Trophoblast cell (in vitro differentiated cells and primary cell): ENCODE data around the gene CLDN19.
A peak's percentile ranks its signal among the peaks of the same experiment; 100 is the strongest.

Source experiments
- DNase-seq, 2 donors: peaks; one replicate each; pipeline ENCODE4 v3.0.0-alpha.2; 2016
- H2AFZ ChIP-seq: 2 replicates; pipeline ENCODE4 v1.6.1; 2013; ENCODE audit warnings: low read length, moderate library complexity, mild to moderate bottlenecking; ENCODE audit not compliant: insufficient read depth, poor library complexity
- H2AK5ac ChIP-seq: 2 replicates; pipeline ENCODE4 v1.6.1; 2013; ENCODE audit warnings: mild to moderate bottlenecking, low read length
- H2BK120ac ChIP-seq: 2 replicates; pipeline ENCODE4 v1.6.1; 2013; ENCODE audit warnings: low read length, mild to moderate bottlenecking, moderate library complexity; ENCODE audit not compliant: insufficient read depth, poor library complexity
- H2BK12ac ChIP-seq: 2 replicates; pipeline ENCODE4 v1.6.1; 2013; ENCODE audit warnings: mild to moderate bottlenecking, low read length, moderate library complexity
- H2BK5ac ChIP-seq: 2 replicates; pipeline ENCODE4 v1.6.1; 2013; ENCODE audit warnings: low read length, low read depth, moderate library complexity, mild to moderate bottlenecking; ENCODE audit not compliant: poor library complexity
- H3K14ac ChIP-seq: 2 replicates; pipeline ENCODE4 v1.6.1; 2013; ENCODE audit warnings: mild to moderate bottlenecking, low read length
- H3K18ac ChIP-seq: 2 replicates; pipeline ENCODE4 v1.6.1; 2013; ENCODE audit warnings: mild to moderate bottlenecking, low read length
- H3K23ac ChIP-seq: 2 replicates; pipeline ENCODE4 v1.6.1; 2013; ENCODE audit warnings: low read length
- H3K27ac ChIP-seq: 2 replicates; pipeline ENCODE4 v1.5.1; 2013; ENCODE audit warnings: low read depth, mild to moderate bottlenecking, inconsistent platforms, low read length, moderate library complexity
- H3K27me3 ChIP-seq: 2 replicates; pipeline ENCODE4 v1.6.1; 2013; ENCODE audit warnings: inconsistent platforms, mild to moderate bottlenecking, low read length, moderate library complexity; ENCODE audit not compliant: insufficient read depth
- H3K36me3 ChIP-seq, 2 experiments: 1 replicate in 1 of 2; 2 replicates in 1 of 2; pipeline ENCODE4 v1.6.1; 2013; ENCODE audit warnings: low read length in 2 of 2, mild to moderate bottlenecking in 2 of 2, moderate library complexity in 1 of 2; ENCODE audit not compliant: insufficient read depth in 2 of 2, control insufficient read depth in 1 of 2
- H3K4ac ChIP-seq: 2 replicates; pipeline ENCODE4 v1.6.1; 2013; ENCODE audit warnings: low read depth, mild to moderate bottlenecking, low read length, moderate library complexity
- H3K4me1 ChIP-seq, 2 experiments: 1 replicate in 1 of 2; 2 replicates in 1 of 2; pipeline ENCODE4 v1.6.1; 2013; ENCODE audit warnings: low read length in 2 of 2, mild to moderate bottlenecking in 2 of 2, moderate library complexity in 1 of 2; ENCODE audit not compliant: insufficient read depth in 2 of 2, control insufficient read depth in 1 of 2
- H3K4me2 ChIP-seq: 2 replicates; pipeline ENCODE4 v1.6.1; 2013; ENCODE audit warnings: inconsistent platforms, mild to moderate bottlenecking, low read length, moderate library complexity
- H3K4me3 ChIP-seq: 2 replicates; pipeline ENCODE4 v1.5.1; 2013; ENCODE audit warnings: mild to moderate bottlenecking, low read depth, low read length, inconsistent platforms
- H3K79me1 ChIP-seq: one replicate; pipeline ENCODE4 v1.6.1; 2013; ENCODE audit warnings: low read length
- H3K79me2 ChIP-seq: 2 replicates; pipeline ENCODE4 v1.6.1; 2013; ENCODE audit warnings: low read length, mild to moderate bottlenecking; ENCODE audit not compliant: control insufficient read depth, insufficient read depth, poor library complexity
- H3K9ac ChIP-seq: 2 replicates; pipeline ENCODE4 v1.6.1; 2013; ENCODE audit warnings: mild to moderate bottlenecking, low read length
- H3K9me3 ChIP-seq: 2 replicates; pipeline ENCODE4 v1.6.1; 2013; ENCODE audit warnings: low read depth, mild to moderate bottlenecking, control low read depth, inconsistent platforms, low read length; ENCODE audit not compliant: insufficient read depth
- H4K12ac ChIP-seq: 2 replicates; pipeline ENCODE4 v1.6.1; 2013; ENCODE audit warnings: low read depth, mild to moderate bottlenecking, low read length, moderate library complexity
- H4K8ac ChIP-seq: 2 replicates; pipeline ENCODE4 v1.6.1; 2013; ENCODE audit warnings: low read depth, mild to moderate bottlenecking, low read length, moderate library complexity
- H4K91ac ChIP-seq: one replicate; pipeline ENCODE4 v1.6.1; 2013; ENCODE audit warnings: low read depth, mild to moderate bottlenecking, low read length, moderate library complexity
- whole genome bisulfite sequencing: extraction: QIAGEN DNeasy Blood & Tissue Kit; methylation state at CpG from one replicate; pipeline ENCODE4 v1.1.7; 2013; ENCODE audit warnings: missing lambda C conversion rate; ENCODE audit not compliant: insufficient read length, insufficient coverage; ENCODE audit errors: extremely low coverage; 5-methylcytosine and 5-hydroxymethylcytosine counted together

Gene CLDN19

DNA sequence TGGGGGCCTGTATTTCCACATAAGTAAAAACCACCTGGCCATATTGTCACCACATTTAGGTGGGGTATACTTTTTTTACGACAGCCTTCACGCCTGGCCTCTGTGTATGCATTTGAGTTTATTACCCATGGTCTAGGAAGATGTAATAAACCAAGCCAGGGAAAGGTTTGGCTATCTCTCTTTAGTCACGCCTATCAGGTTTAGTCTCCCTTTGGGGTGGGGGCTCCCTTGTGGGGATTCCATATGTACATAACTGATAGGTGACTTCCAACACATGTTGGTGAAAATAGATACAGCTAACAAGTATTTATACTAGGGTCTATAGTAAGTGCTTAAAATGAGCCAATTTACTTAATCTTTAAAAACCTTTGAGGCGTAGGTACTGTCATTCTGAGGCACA is 53.6 kb downstream of the CLDN19 start:
- Histone ChIP-seq H2BK12ac (no peak overlapping the region), H3K4me2 (no peak overlapping the region), H4K12ac (no peak overlapping the region), H3K36me3 (peaks cover 4 to 5% of the 10 kb centered on the region in 2 experiments), H3K14ac (no peak overlapping the region), H3K23ac (no peak overlapping the region), H3K9me3 (no peaks in the 10 kb centered on the region), H2BK120ac (no peak overlapping the region), H4K91ac (no peak overlapping the region), H3K4me3 (no peak overlapping the region), H2AFZ (no peak overlapping the region), H3K9ac (no peak overlapping the region), H3K4ac (peak overlapping the region; percentile 81), H3K27ac (no peak overlapping the region), H2BK5ac (no peak overlapping the region), H3K4me1 (peaks cover 4 to 6% of the 10 kb centered on the region in 2 experiments), H4K8ac (no peak overlapping the region), H3K79me1 (peaks cover 5% of the 10 kb centered on the region), H2AK5ac (no peak overlapping the region), H3K27me3 (no peaks in the 10 kb centered on the region), H3K18ac (no peak overlapping the region), H3K79me2 (peaks cover 21% of the 10 kb centered on the region)
- WGBS: no CpG with 5 or more reads among the region's 4 CpGs
- no peak for DNase-seq

DNA sequence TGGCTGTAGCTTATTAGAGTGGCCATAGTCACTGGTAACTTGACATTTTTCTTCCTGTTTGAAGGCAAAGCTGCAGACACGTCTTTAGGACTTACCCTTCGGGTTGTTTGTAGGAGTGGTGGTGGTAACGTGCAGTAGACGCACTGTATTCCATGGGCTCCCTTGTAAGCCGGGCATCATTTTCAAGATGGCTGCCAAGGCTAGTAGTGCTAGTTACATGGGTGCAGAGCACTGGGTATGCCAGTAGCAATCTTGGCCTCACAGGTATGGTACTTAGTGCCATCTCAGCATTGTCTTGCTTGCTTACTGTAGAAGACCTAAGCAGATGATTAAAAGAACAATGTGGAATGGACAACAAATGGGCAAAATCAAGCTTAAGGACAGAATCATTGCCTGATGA is 55.9 kb downstream of the CLDN19 start:
- H2AFZ ChIP-seq: no peak overlapping the region
- no peak overlapping the region for H4K12ac ChIP-seq
- no peak overlapping the region for H4K91ac ChIP-seq
- no peak overlapping the region for H3K14ac ChIP-seq
- H2BK5ac ChIP-seq: no peak overlapping the region
- H3K79me2 ChIP-seq: peaks cover 20% of the 10 kb centered on the region
- peak overlapping the region; percentile 87 for H3K4ac ChIP-seq
- no peak overlapping the region for H2AK5ac ChIP-seq
- H2BK12ac ChIP-seq: no peak overlapping the region
- peaks cover 6 to 9% of the 10 kb centered on the region in 2 experiments for H3K4me1 ChIP-seq
- H3K23ac ChIP-seq: peak overlapping the region; percentile 2
- no peak overlapping the region for H3K4me3 ChIP-seq
- no peak overlapping the region for H4K8ac ChIP-seq
- H3K18ac ChIP-seq: no peak overlapping the region
- no peak overlapping the region for H2BK120ac ChIP-seq
- no peak overlapping the region for H3K27ac ChIP-seq
- DNase-seq: no peak
- no peaks in the 10 kb centered on the region for H3K27me3 ChIP-seq
- H3K36me3 ChIP-seq: peaks cover 3 to 4% of the 10 kb centered on the region in 2 experiments
- H3K9ac ChIP-seq: peak overlapping the region; percentile 36
- no CpG with 5 or more reads among the region's 5 CpGs for WGBS
- peak overlapping the region; percentile 58 for H3K4me2 ChIP-seq
- peaks cover 5% of the 10 kb centered on the region for H3K79me1 ChIP-seq
- no peaks in the 10 kb centered on the region for H3K9me3 ChIP-seq
